B cell (primary cell): ENCODE measurements around the gene TENM3.

ENCODE experiments used
- CTCF ChIP-seq: fragments of 200-600 bp; IDR thresholded peaks from one replicate; pipeline ENCODE4 v1.8.0; 2022; ENCODE audit warnings: antibody characterized with exemption, mild to moderate bottlenecking
- EZH2 ChIP-seq: IDR thresholded peaks from 2 replicates; pipeline ENCODE4 v1.6.1; 2012; ENCODE audit warnings: borderline replicate concordance, low read depth, mild to moderate bottlenecking, moderate library complexity, low read length; ENCODE audit not compliant: insufficient read depth, poor library complexity, severe bottlenecking

GRCh38 chr4:182770259-182770995 lies 527.2 kb downstream of the TENM3 start:
- no peak for TF ChIP-seq CTCF
- no peak for TF ChIP-seq EZH2
